HuH-7 (cell line): Measurements from ENCODE around the gene PSMD2.
"Not testable (repeated sequence)": the region's sequence is repeated elsewhere in the genome, so short reads cannot be mapped to it uniquely, and the experiment has no call there.

Source experiments
- DNase-seq: peaks from one replicate; pipeline ENCODE4 v3.0.0; 2011; ENCODE audit warnings: low spot score

Gene PSMD2

GRCh38 chr3:184339451-184340135 lies 40.6 kb downstream of the PSMD2 start:
- DNase-seq: not testable (repeated sequence)

GRCh38 chr3:184341925-184342324 lies 42.9 kb downstream of the PSMD2 start:
- no peak for DNase-seq

GRCh38 chr3:184343200-184343876 lies 44.3 kb downstream of the PSMD2 start:
- no peak for DNase-seq

GRCh38 chr3:184344579-184345316 lies 45.7 kb downstream of the PSMD2 start:
- DNase-seq: no peak

GRCh38 chr3:184345317-184346144 lies 46.5 kb downstream of the PSMD2 start:
- peak; percentile 95 for DNase-seq

- DNase-seq: no peak
These were observed 47.6 kb downstream of the PSMD2 start for GRCh38 chr3:184346480-184347190.

GRCh38 chr3:184347321-184348056 lies 48.4 kb downstream of the PSMD2 start:
- no peak for DNase-seq

- no peak for DNase-seq
These were observed 49.0 kb downstream of the PSMD2 start for GRCh38 chr3:184348057-184348382.

GRCh38 chr3:184349563-184350470 lies 50.8 kb downstream of the PSMD2 start:
- DNase-seq: no peak

GRCh38 chr3:184350618-184351017 lies 51.6 kb downstream of the PSMD2 start:
- DNase-seq: no peak

GRCh38 chr3:184351511-184352148 lies 52.6 kb downstream of the PSMD2 start:
- DNase-seq: no peak

GRCh38 chr3:184352149-184352785 lies 53.2 kb downstream of the PSMD2 start:
- no peak for DNase-seq

GRCh38 chr3:184352897-184353545 lies 54.0 kb downstream of the PSMD2 start:
- DNase-seq: no peak

GRCh38 chr3:184353546-184353941 lies 54.5 kb downstream of the PSMD2 start:
- no peak for DNase-seq

- DNase-seq: peak; percentile 81
These were observed 55.2 kb downstream of the PSMD2 start for GRCh38 chr3:184354121-184354728.

GRCh38 chr3:184354754-184355153 lies 55.7 kb downstream of the PSMD2 start:
- DNase-seq: no peak

GRCh38 chr3:184355261-184356040 lies 56.4 kb downstream of the PSMD2 start:
- DNase-seq: no peak
